Measurements from ENCODE around the gene PGGT1B. TPM values are rescaled to one million over a fixed set of nuclear protein-coding genes. Genes with fewer than 3 reads are reported as not detected.
A peak's percentile ranks its signal among the peaks of the same experiment; 100 is the strongest.

The PGGT1B gene
- total RNA-seq: 6.6 and 11.3 TPM in 2 replicates
- 14.1 TPM for polyA plus RNA-seq (2012)

DNA sequence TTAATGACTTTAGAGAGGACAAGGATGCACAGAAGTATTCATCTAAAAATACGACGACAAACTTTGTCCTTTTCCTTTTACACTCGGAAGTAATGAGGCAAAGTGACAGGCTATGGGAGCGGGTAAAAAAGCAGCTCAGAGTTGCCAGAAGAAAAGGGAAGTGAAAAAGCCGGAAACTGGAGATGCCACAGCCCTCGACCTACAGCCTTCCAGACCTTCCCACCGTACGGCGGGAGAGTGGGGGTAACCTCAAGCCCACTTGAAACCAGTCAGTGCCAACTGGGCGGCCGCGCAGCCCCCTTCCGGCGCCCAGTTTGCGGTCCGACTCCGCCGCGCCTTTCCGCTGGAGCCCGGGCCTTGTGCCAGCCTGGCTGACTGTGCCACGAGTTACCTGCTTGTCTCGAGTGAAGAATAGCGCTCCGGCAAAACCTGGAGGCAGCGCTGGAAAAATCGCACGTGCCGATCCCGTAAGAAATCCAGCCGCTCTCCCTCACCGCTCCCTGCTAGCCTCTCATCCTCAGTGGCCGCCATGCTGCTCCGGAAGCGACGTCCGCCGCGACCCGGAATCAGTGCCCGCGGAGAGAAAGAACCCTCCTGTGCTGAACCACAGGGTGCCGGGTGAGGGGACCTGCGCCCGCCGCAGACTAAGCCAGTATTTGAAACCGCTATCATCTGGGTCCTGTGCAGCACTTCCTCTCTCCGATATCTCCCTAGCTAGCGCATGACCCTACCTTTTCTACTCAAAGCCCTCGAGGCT, at the start of gene PGGT1B:
Gene PGGT1B, minus strand, starts transcription at position 557 of the 757 bp plus-strand sequence. Its CDS starts 26 bp downstream, at position 531.
- peak; percentile 76 for DNase-seq (ENCODE audit: low read depth)

DNA sequence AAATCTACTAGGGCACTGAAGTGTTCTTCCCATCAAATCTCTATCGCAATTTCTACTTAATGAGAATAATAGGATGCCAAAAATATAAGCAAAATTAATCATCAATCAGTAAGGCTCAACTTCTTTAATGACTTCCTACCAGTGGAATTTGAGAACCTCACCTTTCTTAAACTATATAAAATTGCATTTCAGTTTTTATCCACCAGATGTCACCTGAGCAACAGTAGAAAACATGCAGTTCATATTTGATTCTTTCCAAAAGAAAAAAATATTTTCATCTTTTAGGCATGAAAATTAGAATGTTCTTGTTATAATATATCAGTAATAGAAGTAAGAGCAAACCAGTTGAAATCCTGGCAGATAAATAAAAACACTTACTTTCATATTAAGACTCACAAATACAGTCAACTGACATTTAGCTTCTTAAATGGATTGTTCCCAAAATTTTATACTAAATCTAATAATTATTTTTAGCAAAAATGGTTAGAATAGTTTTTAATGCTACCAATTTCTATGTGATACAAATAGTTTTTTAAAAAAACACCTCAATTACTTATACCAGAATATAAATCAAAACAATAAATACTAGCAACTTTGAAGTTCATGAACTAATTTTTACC, 47.2 kb upstream of the PGGT1B start:
- peak; percentile 66 for DNase-seq (ENCODE audit: low read depth)

DNA sequence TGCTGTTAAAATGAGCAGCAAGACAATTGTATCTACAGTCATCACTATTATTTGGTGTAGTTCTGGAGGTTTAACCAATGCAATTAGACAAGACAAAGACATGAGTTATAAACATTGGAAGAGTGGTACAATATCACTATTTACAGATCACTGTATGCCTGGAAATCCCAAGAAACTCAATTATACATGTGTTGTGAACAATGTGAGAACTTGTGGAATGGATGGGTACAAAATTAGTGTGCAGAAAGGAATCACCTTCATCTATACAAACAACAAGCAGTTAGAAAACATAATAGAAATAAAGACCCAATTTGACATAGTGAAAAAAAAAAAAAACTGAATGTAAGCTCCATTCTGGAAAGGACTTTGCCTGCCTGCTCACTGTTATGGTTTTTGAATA, 46.1 kb upstream of the PGGT1B start:
- DNase-seq (ENCODE audit: low read depth): no peak

DNA sequence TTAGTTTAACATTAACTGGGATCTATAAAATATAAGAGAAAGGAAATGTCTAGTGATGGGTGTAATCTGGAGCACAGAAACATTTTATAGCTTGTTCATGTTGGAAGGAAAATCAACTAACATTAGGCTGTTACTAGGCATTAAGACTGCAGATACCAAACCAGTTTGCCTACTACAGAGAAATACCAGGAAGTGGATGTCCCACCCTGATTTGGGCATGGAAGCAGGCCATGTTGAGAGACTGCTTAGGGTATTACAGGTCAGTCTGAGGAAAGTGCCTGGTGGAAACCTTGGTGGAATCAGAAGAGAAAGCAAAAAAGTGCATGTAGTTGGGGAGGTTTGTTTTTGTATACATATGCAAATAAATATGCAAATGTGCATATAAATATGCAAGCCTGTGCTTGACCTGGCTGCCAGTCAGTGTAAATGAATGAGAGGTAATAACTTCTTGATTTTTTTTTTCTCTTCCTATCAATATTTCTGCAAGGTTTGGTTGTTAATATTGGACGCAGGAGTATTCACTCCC, 43.4 kb upstream of the PGGT1B start:
- DNase-seq (ENCODE audit: low read depth): no peak

DNA sequence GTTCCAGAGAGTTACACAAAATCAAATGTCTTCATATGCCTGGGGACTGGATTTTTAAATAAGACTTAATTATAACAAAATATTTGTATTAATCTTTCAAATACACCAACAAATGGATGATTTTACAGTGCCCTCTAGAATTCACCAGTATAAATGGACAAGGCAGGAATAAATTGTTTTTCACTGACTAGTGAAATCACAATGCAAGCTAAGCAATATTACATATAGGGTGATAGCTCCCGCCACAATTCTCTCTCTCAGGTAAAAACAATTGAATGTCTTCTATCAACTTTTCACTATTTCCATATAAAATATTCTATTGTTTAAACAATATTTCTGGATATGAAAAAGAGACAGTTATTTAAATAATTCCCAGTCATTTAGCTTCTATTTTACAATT, 41.8 kb upstream of the PGGT1B start:
- no peak for DNase-seq (ENCODE audit: low read depth)

DNA sequence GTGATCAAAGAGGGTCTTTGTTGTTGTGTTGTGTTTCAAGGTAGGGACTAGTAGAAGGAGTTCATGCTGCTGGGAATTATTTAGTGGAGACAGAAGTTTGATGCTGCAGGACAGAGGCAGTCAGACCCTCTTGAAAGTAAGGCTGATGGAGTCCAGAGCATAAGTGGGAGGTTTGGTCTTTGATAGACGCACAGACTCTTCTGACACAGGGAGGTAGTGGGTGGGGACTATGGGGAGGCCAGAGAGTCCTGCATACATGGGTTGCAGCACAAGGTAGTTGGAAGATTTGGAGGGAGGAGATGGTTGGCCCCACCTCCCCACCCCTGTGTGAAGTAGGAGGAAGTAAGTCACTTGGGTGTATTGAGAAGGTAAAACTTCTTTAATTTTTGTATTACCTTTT, 36.1 kb upstream of the PGGT1B start:
- DNase-seq (ENCODE audit: low read depth): no peak

DNA sequence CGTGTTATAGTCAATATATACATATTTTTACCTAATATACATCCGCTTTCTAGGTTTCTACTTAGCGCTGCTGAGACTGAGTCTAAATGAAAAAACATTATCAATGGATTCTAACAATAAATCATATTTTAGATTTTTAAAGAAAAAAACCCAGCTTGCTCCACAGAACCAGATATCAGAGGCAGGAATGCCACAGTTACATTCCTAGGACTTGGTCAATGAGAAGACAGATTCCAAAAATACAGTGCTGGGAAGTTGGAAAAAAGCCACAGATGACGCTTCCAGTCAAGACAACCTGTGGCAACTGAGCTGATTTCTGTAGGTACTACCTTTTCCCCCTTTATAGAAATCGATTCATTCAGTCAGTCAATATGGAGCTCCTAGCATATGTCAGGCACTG, 34.4 kb upstream of the PGGT1B start:
- DNase-seq (ENCODE audit: low read depth): peak; percentile 17

DNA sequence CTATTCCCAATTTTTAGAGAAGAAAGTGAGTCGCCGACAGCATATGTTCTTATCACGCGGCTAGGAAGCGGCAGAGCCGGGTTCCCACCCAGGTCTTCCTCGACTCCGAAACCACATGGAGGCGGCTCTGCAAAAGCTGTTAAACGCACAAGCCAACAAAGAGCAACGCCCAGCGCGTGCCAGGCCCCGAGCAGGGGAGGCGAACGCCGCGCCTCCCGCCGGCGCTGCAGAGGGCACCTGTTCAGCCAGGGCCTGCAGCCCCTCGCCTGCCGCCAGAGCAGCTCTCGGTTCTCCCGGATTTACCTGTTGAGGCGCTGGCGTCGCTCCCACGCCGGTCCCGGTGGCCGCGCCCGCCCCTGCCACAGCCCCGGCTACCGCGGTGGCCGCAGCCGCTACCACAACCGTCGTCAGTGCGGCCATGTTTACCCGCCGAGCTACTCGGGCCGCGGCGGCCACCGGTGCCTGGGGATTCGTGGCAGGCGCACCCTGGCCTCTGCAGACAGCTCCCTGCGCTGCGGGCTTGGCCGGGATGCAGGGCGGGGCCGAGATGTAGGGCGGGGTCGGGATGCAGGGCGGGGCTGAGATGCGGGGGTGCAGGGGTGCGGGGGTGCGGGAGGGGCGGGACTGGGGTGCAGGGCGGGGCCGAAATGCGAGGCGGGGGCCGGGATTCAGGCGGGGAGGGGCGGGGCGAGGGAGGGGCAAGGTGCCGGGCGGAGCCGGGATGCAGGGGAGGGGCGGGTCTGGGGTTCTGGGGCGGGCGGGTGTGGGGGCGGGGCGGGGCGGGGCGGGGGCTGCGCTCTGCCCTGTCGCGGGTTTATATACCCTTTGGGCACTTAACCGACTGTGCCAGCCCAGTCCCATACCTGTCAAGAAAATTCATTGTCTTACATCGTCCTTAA, 33.7 kb upstream of the PGGT1B start, which contains the start of gene CCDC112:
Gene CCDC112, minus strand, starts transcription at position 531 of the 899 bp plus-strand sequence. Its CDS starts 111 bp downstream, at position 420.
- peak; percentile 69 for DNase-seq (ENCODE audit: low read depth)

DNA sequence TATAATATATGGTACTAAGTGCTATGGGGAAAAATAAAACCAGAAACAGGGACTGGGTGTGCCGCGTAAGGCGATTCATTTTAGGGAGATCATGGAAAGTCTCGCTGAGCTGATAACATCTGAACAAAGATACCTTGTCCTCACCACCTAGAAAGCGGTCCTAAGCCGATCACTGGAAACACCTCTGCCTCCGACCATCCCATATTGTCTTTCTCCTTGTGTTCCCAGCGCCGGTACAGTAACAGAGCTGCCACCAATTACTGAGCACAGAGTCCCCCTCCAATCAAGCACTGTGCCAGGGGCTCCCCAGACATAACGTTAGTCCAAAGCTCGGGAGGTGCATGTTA, 33.1 kb upstream of the PGGT1B start:
- no peak for DNase-seq (ENCODE audit: low read depth)

DNA sequence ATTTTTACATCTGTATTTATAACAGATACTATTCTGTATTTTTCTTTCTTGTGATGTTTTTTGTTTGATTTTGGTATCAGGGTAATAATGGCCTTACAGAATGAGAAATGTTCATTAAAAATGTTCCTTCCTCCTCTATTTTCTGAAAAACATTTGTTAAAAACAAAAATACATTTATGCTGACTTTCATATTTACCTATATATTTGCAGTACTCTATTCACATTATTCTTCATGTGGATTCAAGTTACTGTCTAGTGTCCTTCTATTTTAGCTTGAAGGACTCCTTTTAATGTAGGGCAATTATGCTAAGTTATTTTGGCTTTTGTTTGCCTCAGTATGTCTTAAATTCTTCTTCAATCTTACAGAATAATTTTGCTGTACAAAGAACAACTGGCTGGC, 28.7 kb upstream of the PGGT1B start:
- no peak for DNase-seq (ENCODE audit: low read depth)

DNA sequence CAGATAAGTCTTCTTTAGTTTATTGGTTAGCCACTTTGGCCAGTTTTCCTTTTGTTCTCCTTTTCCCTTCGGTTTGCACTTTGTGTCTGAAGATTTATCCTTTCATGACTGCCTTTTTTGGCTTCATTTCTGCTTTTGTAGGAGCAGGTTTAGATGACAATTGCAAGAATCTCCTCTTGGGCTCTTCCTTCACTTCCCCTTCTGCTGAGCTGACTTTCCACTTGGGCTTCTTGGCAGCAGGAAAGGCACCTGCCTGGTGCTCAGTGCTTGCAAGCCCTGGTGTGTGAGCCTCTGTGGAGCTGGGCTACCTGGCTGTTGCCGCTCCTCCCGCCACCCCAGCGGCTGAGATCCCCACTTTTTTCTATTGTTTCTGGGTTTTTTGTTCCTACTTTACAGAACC, 26.4 kb upstream of the PGGT1B start:
- no peak for DNase-seq (ENCODE audit: low read depth)

DNA sequence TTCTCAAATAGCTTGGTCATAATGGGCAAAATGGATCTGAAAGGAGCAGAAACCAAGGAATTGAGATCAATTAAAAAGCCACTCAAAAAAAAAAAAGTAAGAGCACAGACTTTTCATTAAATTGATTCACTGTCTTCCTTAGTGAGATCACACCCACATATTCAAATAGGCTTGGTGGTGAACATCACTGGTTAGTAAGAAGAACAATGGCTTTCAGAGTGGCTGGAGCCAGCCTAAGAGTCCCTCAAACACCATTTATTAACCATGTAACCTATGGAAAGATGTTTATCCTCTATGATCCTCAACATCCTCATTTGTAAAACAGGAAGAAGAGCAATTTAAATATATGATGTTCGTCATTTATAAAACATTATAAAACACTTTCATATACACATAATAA, 21.3 kb upstream of the PGGT1B start:
- DNase-seq (ENCODE audit: low read depth): no peak

DNA sequence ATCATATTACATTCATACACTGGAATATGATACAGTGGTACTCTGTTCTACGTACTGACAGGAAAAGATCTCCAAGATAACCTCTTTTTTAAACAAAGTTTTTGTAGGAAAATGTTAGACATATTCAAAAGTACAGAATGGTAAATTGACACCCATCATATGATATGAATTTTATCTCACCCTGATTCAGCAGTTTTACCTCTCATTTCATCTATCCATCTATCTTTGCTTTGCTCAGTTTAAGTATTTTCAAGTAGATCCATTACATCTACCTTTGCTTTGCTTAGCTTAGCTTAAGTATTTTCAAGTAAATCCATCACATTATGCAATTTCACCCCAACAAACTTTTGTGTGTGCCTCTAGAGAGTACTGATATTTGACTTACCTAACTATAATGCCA, 19.5 kb upstream of the PGGT1B start:
- no peak for DNase-seq (ENCODE audit: low read depth)

DNA sequence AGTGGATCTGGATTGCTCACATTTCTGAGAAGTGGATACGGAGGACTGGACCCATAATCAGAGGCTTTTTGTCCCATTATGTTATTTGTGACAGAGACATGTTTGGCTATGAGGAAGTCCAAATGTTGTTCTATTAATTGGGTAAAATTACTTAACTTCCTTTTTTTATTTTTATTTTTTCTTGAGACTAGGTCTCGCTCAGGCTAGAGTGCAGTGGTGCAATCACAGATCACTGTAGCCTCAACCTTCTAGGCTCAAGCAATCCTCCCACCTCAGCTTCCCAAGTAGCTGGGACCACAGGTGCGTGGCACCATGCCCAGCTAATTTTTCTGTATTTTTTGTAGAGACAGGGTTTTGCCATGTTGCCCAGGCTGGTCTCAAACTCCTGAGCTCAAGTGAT, 11.9 kb upstream of the PGGT1B start:
- no peak for DNase-seq (ENCODE audit: low read depth)

DNA sequence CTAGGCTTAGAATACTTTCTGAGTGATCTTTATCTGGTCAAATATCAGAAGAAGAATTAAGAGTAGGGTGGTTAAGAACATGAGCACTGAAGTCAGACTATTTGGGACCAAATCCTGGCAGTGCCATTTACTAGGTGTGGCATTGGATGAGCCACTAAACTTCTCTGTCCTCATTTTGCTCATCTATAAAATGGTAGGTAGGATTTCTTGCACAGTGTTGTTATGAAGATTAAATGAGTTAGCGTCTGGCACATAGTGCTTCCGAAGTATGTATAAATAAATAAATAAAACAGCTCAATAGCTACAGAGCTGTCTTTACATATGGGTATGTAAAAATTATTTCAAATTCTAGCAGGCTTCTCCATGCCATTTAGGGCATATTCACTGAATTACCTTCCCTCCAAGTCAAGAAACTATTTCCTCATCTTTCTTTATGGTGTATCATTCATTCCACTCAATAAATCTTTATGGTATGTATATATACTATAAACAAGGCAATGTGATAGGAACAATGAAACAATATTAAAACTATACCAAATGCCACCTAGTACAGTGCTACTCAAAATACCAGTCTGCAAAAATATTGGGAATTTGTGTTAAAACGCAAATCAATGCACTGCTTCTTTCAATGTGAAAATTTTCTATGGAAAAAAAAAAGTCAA, 9.8 kb upstream of the PGGT1B start:
- no peak for DNase-seq (ENCODE audit: low read depth)

DNA sequence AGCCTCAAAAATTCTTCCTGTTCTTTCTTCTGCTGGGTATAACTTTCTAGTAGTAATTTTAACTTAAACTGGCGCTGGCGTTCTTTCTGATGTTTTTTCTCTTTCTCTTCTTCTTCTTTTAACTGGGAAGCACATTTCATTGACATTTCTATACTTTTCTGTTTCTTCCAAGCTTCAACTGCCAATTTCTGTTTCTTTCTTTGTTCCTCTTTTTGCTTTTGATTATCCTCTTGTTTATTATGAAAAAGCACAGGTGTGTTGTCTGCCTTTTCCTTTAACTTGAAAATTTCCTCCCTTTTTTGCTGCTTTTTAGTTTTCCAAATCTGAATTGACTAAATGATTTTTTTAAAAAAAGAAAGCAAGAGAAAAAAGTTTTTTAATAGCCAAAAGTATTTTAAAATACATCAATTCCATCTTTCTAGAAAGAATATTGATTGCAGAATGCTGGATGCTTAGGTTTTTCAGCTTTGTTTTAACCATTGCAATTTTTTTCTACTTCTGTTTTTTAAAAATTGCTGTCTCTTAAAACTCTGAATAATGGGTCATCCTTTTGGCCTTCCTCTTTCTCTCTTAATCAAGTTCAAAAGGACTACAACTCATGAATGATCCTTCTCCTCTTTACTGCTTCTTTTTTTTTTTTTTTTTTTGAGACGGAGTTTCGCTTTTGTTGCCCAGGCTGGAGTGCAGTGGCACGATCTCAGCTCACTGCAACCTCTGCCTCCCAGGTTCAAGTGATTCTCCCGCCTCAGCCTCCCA, 8.8 kb upstream of the PGGT1B start:
- no peak for DNase-seq (ENCODE audit: low read depth)

DNA sequence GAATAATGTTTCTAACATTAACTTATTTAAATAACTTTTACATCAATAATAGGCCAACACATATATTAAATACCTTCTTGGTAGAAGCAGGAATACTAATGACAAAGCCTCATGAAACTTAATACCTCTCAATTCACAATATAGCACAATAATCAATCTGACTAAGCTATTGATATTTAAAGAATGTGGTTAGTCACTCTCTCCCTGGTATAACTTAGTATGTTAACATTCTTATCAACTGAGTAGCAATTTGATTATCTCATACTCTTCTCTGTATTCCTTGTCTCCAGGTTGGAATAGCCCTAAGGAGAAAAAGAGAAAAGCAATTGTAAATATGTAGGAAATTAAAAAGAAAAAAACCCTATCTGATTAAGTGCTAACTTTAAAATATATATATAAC, 4.9 kb upstream of the PGGT1B start:
- DNase-seq (ENCODE audit: low read depth): no peak

DNA sequence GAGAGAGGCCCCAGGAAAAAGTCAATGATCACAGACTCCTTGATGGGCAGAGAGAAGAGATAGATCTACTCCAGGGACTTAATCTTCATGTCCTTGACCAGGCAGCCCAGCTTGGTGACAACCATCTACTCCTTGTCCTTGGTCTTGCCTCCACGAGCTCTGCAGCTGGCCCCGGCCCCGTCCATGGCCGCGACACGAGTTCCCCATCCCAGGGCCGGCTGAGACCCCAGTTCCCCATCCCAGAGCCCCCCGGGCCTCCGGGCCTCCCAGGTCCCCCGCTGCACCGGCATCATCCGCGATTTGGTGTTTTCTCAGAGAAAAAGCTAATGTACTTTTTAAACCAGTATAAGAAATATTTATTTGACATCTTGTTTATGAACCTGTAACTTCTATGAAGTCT, 2.5 kb upstream of the PGGT1B start:
- DNase-seq (ENCODE audit: low read depth): no peak

DNA sequence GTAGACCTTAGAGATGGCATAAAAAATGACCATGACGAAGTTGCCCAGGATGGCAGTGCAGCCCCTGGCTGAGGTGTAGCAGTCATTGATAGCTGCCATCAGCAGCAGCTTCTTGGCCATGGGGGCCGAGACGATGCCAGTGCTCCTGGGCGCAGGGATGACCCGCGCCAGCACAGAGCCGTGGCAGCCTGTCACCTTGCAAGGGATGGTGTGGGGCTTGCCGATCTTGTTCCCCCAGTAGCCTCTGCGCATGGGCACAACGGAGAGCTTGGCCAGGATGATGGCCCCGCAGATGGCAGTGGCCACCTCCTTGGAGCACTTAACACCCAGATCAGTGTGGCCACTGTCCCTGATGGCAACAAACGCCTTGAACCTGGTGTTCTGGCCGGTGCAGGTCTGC, 2.1 kb upstream of the PGGT1B start:
- DNase-seq (ENCODE audit: low read depth): no peak

DNA sequence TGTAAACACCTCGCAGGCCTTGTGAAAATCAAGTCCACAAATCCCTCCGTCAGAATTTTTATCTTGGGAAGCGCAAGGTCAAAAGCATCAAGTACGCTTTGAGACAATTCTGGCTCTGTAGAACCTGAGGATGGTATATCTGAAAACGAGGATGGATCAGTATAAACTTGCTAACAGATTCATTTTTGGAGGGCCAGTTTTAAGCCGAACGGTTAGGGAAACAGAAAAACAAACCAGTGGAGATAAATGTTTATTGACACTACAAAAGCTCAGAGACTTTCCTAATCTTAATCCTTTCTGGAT, 352 bp upstream of the PGGT1B start:
- DNase-seq (ENCODE audit: low read depth): no peak

DNA sequence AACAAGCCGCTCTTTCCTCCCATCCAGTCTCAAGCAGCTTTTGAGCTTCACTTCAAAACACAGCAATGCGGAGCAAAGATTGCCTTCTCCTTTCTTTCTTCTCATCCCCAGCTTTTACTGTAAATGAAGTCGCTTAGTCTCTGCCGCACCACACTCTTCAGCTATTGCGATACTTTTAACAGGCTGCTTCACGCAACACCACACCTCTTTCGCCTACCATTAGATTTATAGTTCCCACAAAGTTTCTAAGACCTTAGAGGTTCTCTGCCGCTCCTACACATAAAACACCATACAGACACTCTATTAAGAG, 711 bp downstream of the PGGT1B start:
- DNase-seq (ENCODE audit: low read depth): no peak

Data from myocyte (in vitro differentiated cells).